ENCODE results near the gene FOSB.

Gene FOSB

DNA sequence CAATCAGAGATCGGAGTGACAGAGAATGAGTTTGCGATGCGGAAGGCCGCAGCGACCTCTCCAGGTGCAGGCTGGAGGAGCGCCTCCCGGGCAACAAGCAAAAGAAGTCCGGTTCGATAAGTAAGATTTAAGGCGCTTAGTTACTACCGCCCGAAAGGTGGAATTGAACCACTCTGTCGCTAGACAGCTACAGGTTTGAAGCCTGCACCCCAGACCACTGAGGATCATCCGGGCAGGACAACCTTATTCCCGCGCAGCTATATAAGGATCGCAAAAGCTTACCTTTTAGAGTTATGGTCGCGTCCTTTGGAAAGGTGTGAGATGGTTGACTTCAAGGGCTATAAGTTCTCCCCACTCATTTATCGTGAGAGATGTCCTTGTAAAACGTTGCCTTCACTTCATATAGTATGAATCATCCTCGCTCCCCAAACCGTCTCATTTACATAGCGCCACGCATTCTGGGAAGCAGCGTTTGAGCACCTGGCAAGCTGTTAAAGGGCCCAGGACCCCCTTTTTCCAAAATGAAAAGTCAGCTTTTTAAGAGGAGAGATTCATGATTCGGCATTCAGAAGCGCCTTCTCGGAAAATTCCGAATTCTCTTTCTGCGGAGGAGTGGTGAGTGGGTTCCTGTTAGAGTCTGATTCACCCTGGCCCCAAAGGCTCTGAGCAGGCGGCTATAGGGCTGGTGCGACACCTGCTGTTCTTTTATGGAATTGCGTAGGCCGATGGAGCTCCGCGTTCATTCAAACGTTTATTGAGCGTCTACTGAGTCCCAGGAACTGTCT is 10.8 kb downstream of the FOSB start:
- peak; percentile 83 to 91 for DNase-seq (ENCODE audit: low read depth in 1 of 2, low spot score in 1 of 2)

DNA sequence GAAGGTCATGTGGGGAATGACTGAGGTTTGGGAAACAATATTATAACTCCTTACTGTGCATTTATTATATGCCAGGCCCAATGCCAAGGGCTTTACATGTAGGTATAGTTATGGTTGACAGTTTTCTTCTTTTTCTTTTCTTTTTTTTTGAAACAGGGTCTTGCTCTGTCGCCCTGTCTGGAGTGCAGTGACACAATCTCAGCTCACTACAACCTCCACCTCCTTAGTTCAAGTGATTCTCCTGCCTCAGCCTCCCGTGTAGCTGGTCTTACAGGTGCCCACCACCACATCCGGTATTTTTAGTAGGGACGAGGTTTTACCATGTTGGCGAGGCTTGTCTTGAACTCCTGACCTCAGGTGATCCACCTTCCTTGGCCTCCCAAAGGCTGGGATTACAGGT is 15.2 kb downstream of the FOSB start:
- DNase-seq (ENCODE audit: low read depth in 1 of 2, low spot score in 1 of 2): no peak

DNA sequence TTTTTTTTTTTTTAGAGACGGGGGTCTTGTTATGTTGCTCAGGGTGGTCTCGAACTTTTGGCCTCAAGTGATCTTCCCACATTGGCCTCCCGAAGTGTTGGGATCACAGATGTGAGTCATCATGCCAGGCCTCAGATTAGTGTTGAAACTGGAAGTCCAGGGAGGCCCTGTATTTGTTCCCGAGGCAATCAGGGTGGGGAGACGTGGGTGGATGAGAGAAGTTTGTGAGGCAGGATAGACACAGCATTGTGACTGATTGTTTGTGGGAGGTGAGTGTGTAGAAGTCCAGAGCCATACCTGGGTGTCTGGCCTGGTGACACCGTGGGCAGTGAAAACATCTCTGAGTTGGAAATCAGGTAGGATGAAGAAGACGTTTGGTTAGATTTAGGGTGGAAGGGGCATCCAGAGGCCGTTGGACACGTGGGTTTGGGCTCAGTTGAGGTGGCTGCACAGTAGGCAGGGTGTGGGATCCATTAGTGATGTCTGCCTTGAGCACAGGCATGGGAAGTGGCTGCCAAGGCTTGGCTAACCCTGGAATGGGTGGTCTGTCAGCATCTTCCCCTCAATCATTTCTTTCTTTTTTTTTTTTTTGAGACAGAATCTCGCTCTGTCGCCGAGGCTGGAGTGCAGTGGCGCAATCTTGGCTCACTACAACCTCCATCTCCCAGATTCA is 16.6 kb downstream of the FOSB start:
- no peak for DNase-seq (ENCODE audit: low read depth in 1 of 2, low spot score in 1 of 2)

DNA sequence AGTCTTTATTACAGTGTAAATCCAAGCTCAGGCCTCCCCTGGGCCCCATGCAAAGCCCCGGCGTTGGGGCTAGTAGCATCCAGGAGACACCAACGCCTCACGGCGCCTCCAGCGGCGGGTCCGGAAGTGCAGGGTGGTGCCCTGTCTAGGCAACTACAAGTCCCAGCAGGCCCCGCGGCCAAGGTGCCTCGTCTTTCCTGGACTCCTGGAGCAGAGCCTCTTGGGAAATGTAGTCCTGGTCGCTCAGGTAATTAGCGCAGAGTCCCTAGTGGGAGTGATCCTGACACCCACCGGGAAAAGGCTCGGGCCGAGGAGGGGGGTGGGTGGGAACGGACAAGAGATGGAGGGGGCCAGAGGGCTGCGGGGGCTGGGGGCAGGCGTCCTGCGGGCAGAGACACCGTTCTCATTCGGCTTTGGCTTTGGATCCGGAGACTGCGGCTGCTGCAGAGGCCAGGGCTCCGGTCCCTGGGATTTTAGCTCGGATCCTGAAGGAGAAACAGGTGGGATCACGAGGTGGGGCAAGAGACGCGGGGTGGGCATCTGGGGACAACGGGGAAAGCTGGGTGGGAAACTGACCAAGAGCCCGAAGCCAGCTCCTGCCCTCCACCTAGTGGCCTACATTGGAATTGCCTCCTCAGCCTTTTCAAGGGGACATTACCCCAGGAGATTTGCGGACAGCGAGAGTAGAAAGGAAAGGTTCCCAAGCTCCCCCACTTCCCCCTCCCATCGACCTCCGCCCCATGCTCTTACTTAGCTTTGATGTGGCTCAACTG is 17.7 kb downstream of the FOSB start:
- peak; percentile 94 to 97 for DNase-seq (ENCODE audit: low read depth in 1 of 2, low spot score in 1 of 2)

DNA sequence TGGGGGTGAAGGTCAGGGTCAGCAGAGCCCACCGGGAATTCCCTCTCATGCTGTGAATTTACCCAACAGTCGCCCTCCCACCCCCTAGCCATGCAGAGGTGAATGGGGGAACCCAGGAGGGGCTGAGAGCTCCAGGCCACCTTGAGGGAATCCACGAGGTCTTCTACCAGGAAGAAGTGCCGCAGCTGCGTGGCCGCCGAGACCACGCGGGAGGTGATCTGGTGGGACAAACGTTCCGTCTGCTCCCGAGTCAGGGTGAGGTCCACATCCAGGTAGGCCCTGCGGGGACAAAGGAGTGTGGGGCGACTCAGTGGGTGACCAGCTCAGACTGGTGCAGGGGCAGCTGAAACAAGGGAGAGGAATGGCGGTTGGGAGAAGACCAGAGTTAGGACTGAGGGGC is 20.9 kb downstream of the FOSB start:
- DNase-seq (ENCODE audit: low read depth in 1 of 2, low spot score in 1 of 2): no peak

DNA sequence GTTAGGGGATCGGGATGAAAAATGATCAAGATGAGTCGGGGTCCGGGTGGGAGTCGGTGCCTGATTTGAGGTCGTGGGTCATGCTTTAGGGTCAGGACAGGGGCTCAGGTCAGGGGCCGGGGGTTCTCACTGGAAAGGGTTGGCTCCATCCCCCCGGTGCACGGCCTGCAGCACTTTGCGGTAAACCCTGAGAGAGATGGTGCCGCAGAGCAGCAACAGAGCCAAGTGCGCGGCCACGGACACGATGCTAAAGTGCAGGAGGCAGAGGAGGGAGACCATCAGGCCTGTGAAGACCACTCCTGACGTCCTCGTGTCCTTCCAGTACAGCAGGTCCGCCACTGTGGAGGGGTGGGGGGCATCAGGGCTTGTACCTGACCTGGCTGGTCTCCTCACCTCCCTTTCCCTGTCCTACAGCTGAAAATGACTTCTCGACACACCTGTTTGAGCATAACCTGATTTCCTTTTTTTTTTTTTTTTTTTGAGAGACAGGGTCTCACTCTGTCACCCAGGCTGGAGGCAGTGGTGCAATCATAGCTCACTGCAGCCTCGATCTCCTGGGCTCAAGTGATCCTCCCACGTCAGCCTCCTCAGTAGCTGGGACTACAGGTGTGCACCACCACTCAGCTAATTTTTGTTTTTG is 21.5 kb downstream of the FOSB start:
- no peak for DNase-seq (ENCODE audit: low read depth in 1 of 2, low spot score in 1 of 2)

DNA sequence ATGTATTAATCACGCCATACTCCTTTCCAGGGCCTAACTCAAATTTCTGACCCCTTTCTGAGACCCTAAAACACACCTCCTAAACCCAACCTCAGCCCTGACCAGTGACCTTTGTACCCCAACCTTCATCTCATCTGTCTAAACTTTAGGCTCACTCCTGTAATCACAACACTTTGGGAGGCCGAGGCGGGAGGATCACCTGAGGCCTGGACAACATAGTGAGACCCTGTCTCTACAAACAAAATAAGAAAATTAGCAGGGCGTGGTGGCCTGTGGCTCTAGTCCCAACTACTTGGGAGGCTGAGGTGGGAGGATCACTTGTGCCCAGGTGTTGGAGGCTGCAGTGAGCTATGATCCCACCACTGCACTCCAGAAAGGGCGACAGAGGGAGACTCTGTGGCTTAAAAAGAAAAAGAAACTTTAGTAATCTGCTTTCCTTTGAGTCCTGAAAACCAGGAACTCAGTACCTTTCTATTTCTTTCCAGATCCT is 24.4 kb downstream of the FOSB start:
- no peak for DNase-seq (ENCODE audit: low read depth in 1 of 2, low spot score in 1 of 2)

DNA sequence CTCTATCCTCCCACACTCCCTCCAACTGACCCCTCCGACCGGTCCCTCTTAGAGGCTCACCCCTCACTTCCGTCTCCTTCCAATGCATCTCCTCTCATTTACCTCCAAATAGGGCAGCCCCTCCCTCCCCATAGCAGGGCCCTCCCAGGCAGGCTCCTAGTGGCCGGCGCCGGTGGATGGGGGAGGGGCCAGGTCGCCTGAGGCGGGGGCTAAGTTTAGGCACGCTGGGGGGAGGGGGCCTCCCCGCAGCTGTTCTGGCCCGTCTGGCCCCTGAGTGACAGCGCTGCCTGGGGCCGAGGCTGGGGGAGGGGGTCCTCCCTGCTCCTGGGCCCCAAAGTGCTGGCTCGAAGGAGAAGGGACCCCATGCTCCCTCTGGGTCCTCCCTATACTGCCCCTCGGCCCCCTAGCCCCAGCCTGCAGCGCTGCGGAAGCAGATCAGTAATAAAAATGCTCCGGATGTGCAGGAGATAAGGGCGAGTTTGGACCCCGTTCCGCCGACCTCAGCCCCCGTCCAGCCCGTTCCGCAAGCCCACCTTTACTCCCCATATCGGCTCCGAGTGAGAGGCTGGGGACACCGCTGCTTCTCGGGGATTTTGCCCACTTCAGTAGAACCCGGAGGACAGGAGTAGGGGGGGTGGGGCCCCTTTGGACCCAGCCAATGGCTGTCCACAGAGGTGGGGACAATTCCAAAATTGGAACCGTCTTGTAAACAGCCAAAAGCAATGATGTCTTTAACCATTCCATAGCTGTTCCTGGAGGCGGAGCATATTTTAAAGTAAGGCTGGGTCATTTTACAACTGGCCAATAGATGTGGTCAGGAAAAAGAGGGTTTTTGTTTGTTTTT is 25.1 kb downstream of the FOSB start:
- DNase-seq (ENCODE audit: low read depth in 1 of 2, low spot score in 1 of 2): no peak

DNA sequence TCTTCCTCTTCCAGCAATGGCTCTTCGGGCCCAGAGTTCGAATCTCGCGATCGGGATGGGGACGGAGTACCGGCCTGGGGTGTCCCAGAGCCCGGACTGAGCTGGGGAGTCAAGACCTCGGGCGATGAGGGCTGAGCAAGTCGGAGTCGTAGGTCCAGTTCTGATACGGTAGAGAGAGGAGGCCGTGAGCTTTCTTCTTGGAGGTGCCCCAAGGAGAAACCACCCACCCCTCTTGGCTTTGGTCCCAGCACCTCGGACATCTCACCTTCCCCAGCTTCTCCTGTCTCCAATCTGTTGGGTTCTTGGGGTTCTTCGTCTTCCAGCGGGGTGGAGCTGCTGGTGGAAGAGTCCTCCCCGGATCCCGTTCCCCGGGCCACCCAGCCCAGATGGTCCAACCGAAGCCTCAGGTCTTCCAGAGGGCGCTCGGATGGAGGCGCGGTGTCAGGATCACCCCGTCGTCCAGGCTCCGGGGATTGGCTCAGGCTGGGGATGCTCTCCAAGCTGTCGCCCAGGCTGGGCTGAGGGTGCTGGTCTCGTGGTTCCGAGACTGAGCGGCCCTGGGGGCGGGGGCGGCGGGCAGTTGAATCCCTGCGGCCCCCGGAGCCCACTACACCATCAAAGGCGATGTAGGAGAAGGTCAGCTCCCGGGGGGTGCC is 26.6 kb downstream of the FOSB start:
- DNase-seq (ENCODE audit: low read depth in 1 of 2, low spot score in 1 of 2): no peak

DNA sequence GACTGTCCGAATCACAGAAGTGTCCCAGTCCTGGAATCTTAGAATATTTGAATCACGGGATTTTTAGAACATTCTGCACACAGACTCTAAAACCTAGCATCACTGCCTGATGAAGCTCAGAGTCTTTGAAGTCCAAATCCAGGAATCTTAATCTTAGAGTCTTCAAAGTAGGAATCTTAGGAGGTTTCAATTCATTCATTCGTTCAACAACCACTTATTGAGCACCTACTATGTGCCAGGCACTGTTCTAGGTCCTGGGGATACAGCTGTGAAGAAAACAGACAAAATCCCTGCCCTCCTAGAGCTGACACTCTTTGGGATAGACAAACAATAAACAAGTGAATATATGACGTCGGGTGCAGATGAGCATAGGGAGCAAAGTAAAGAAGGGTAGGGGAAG is 27.4 kb downstream of the FOSB start:
- DNase-seq (ENCODE audit: low read depth in 1 of 2, low spot score in 1 of 2): no peak

DNA sequence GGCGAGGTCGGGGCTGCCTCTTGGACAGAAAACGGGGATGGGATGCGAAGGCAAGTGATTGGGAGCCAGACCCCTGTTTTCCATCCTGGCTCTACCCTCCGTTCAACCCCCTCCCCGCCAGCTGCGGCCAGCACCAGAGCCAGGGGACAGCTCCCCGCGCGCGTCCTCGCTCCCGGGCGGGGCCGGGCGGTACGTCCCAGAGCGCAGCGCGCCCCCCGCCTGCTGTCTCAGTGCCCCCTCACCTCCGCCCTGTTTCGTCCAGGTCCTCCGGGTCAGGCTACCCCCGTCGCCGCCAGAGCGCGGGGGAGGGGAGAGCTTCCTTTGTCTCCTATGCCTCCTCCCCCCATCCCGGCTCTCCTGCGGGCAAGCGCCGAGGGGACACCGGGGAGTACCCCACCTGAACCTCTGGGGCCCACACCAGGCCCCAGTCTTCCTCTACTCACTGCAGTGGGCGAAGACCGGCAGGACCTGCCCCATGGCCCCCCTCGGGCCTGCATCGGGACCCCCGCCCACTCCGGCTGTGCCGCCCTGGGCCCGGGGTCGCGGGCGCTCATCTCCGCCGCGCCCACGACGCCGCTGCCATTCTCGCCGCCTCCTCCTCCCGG is 28.7 kb downstream of the FOSB start:
- no peak for DNase-seq (ENCODE audit: low read depth in 1 of 2, low spot score in 1 of 2)

DNA sequence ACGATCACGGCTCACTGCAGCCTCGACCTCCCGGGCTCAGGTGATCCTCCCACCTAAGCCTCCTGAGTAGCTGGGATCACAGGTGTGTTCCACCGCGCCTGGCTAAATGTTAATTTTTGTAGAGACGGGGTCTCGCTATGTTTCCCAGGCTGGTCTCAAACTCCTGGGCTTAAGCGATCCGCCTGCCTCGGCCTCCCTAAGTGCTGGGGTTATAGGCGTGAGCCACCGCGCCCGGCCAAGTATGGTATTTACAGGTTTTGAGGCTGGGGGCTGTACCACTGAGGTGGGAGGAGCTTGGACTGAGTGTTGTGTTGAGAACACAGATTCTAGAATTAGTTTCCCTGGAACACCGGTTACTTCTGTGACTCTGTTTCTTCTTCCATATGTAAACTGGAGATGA is 30.0 kb downstream of the FOSB start:
- no peak for DNase-seq (ENCODE audit: low read depth in 1 of 2, low spot score in 1 of 2)

DNA sequence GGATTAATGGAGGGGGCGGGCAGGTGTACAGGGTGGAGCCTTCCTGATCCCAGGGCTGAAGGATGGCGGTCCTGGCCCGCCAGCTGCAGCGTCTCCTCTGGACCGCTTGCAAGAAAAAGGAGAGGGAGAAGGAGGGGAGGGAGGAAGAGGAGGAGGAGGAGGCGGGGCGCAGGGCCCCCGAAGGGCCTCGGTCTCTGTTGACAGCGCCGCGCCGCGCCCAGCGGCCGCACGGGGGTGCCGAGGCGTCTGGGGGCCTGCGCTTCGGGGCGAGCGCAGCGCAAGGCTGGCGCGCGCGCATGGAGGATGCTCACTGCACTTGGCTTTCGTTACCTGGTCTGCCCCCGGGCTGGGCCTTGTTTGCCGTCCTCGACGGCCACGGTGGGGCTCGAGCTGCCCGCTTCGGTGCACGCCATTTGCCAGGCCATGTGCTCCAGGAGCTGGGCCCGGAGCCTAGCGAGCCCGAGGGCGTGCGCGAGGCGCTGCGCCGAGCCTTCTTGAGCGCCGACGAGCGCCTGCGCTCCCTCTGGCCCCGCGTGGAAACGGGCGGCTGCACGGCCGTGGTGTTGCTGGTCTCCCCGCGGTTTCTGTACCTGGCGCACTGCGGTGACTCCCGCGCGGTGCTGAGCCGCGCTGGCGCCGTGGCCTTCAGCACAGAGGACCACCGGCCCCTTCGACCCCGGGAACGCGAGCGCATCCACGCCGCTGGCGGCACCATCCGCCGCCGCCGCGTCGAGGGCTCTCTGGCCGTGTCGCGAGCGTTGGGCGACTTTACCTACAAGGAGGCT is 30.8 kb downstream of the FOSB start, which contains the start of gene PPM1N:
Gene PPM1N (plus strand): TSS at position 33 of the 785 bp plus-strand sequence. CDS start 30 bp downstream, at position 63.
- DNase-seq (ENCODE audit: low read depth in 1 of 2, low spot score in 1 of 2): peak in 1 of 2 donors; percentile 35

DNA sequence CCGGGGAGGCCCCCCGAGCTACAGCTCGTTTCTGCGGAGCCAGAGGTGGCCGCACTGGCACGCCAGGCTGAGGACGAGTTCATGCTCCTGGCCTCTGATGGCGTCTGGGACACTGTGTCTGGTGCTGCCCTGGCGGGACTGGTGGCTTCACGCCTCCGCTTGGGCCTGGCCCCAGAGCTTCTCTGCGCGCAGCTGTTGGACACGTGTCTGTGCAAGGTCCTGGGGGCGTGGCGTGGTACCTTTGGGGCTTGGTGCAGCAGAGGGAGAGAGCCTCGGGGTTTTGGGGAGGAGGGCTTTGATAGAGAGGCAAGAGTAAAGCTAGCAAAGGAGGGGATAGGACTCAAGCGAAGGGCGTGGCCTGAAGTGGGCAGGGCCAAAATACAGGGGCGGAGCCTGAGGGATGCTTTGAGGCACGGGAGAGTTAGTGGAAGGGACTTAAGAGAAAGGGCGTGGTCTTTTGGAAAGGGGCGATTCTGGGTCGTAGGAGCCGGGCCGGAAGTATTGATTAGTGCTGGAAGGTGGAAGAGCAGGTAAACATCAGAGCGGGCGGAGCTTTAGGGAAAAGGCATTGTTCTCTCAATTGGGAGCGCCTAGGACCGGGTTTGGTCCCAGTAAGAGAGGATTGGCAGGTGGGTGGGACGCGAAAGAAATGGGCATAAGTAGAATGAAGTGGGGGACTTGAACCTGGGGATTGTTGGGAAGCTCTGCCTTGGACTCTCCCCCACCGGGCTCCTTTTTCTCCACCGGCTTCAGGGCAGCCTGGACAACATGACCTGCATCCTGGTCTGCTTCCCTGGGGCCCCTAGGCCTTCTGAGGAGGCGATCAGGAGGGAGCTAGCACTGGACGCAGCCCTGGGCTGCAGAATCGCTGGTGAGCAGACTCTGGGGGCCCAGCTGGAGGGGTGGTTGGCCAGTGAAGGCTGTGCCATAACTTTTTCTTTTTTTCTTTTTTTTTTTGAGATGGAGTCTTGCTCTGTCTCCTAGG is 31.7 kb downstream of the FOSB start:
- peak in 1 of 2 donors; percentile 51 for DNase-seq (ENCODE audit: low read depth in 1 of 2, low spot score in 1 of 2)

DNA sequence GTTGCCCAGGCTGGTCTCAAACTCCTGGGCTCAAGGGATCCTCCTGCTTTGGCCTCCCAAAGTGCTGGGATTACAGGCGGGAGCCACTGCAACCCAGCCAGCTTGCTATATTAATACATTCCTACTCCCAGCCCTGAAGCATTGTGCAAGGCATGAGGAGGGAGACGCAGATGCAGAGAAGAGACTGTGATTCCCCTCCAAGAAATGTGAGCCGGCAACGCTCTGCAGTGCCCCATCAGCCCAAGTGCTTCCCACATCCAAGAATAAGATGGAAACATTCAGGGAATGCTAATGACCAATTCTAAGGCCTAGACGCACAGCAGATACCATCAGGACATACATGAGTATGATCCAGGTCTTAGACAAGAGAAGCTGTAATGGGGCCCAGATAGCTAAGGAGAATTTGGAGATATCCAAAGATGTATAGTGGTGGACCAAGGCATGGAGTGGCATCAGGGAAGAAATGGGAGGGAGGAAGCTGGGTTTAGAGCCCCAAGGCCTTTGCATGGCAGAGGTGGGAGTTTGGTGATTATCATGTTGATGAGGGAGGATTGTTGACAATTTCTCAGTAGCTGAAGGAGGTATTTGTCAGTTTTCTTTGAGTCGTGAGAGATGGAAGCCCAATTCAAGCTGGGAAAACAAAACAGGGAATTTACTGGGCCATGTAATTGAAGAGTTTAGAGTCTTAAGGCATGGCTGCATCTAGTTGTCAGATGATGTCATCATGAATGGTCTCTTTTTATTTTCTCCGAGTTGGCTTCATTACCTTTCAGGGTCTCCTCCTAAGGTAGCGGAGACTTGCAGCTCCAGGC is 33.3 kb downstream of the FOSB start:
- no peak for DNase-seq (ENCODE audit: low read depth in 1 of 2, low spot score in 1 of 2)

DNA sequence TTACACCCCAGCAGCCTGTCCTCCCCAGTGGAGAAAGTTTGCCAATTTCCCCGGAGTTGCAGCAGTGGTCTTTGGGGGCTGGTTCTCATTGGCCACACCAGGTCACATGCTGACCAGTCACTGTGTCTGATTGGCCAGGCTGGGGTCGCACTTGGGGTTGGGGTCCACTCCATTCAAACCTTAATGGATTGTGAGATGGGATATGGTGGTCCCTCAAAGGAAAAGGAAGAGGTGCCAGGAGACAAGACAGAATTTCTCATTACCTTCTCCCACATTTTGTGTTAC is 33.9 kb downstream of the FOSB start:
- DNase-seq (ENCODE audit: low read depth in 1 of 2, low spot score in 1 of 2): no peak

DNA sequence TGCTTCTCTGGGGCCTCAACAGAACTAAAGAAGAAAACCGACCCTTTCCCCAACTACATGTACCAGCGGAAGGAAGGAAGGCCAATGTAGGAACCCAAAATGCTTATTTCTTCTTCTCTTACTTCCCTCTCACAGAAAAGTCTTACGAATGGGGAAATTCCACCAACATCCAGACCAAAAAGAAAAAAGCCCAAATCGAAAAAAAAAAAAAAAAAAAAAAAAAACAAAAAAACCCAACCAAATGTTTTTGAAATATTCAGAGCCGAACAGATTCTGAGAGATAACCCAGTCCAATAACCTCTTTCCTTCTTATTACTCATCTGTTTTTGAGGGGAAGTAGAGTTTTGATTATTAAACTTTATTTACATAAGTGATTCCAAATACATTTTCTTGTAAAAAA is 34.3 kb downstream of the FOSB start:
- no peak for DNase-seq (ENCODE audit: low read depth in 1 of 2, low spot score in 1 of 2)

All from activated CD4-positive, alpha-beta T cell treated with anti-CD3 and anti-CD28 coated beads, Interleukin-2, amount 50 U/mL, for 24 hours (primary cell).